ENCODE measurements around the gene CEP72.

GRCh38 chr5:655406-655805 lies 43.3 kb downstream of the CEP72 start:
- TF ChIP-seq CTCF (IDR thresholded peaks at IDR 0.05) (no peak), EZH2 (IDR thresholded peaks at IDR 0.05; ENCODE audit: borderline replicate concordance, insufficient read depth, low read depth, low read length, poor library complexity, severe bottlenecking) (no peak)

Measured in B cell (primary cell).